Right lobe of liver (tissue), 4 donors: ENCODE data around the gene ZNF333.

Source experiments
- CTCF ChIP-seq, 4 donors: fragments of 200-600 bp in 3 of 4; fragments of 450-650 bp in 1 of 4; IDR thresholded peaks; one replicate each; pipeline versions ENCODE4 v1.5.1 to v1.8.0; 2016 to 2022; ENCODE audit warnings: antibody characterized with exemption in 4 of 4, mild to moderate bottlenecking in 2 of 4
- POLR2A ChIP-seq: fragments of 450-650 bp; IDR thresholded peaks from one replicate; pipeline ENCODE4 v1.6.1; 2017; ENCODE audit warnings: antibody characterized with exemption, mild to moderate bottlenecking
- donor health status: DM: no; HTN: no; CAD: no.
- donor health status: DM: no; HTN: no; CAD: no.
- donor health status: DM: no; HTN: yes; CAD: no.

DNA sequence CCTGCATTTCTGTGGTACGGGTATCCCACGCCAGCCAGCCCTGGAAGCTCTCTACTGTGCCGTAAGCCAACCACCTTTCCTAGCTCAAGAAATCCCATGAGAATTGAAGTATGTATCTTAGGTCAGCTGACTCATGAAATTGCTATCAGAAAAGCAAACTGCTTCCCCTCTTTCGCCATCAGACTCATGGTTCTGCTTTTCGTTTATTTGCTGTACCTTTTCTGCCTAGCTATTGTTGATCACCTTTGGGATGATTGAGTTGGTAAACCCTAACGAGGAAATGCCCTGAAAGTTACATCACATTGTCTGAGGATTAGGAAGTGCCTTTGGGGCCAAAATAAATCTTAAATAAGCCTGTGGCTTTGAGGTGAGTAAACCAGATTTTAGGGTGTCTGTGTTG, 15.1 kb upstream of the ZNF333 start, which contains the start of gene ADGRE3:
- TF ChIP-seq CTCF (IDR thresholded peaks at IDR 0.05): no peak
- TF ChIP-seq POLR2A: no peak
